ENCODE results near the gene LDLRAD4.
A peak's percentile ranks its signal among the peaks of the same experiment; 100 is the strongest.

LDLRAD4 gene

DNA sequence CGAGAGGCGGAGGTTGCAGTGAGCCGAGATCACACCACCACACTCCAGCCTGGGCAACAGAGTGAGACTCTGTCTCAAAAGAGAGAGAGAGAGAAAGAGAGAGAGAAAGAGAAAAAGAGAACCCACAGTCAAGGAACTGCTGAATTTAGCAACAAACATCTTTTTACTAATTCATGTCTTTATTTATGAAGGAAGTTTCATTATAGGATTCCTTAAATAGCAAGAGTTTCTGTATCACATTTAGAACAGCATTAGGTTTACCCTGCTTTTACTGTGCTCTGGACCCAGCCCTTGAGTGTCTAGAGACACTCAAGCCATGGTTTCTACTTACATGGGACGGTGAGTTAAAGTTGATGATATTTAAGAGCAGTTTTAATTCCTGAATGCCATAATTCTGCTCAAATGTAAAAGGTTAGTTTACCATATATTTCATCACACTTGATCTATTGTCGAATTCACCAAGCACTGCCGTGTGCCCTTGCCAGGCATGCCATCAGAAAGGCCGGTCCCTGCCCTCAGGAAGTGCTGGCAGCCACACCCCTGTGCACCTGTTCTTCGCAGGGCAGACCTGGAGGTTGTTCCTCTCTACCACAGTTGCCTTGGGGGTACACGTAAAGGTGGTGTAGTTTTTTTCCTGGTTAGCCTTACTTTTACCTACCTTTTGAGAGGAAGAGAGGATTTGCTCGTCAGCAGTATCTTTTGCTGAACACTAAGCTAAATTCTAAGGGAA is 153.3 kb downstream of the LDLRAD4 start:
- no peak for DNase-seq (ENCODE audit: low read depth)

DNA sequence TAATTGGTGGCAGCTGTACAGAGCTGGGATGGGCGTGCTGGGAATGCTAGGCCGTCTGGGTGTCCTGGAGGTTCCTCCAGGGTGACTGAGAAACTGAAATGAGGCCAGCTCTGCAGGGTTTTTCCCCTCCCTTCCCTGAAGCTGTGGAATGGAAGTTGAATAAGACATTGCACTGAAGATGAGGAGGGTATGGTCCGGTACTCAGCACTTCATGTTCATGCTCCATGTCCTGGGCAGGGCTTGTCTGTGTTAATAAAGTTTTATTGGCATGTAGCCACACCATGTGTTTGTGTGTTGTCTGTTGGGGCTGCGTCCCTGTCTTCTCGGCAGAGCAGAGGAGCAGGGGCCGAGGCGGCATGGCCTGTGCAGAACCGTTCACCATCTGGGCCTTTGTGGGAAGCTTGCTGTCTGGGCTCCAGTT is 154.0 kb downstream of the LDLRAD4 start:
- no peak for DNase-seq (ENCODE audit: low read depth)

DNA sequence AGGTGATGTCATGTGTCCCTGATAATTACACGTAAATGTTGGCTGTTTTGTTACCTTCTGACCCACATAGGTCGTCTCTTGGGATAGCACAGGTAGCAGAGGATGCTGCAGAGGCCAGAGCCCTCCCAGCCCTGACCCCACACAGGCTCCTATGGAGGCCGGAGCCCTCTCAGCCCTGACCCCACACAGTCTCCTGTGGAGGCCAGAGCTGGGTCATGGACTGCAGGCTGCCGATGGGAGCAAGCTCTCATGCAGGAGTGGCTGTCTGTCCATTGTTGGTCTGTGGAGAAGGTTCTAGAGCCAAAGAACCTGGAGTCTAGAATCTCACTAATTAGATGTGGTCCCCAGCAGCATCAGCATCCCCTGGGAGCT is 155.5 kb downstream of the LDLRAD4 start:
- no peak for DNase-seq (ENCODE audit: low read depth)

DNA sequence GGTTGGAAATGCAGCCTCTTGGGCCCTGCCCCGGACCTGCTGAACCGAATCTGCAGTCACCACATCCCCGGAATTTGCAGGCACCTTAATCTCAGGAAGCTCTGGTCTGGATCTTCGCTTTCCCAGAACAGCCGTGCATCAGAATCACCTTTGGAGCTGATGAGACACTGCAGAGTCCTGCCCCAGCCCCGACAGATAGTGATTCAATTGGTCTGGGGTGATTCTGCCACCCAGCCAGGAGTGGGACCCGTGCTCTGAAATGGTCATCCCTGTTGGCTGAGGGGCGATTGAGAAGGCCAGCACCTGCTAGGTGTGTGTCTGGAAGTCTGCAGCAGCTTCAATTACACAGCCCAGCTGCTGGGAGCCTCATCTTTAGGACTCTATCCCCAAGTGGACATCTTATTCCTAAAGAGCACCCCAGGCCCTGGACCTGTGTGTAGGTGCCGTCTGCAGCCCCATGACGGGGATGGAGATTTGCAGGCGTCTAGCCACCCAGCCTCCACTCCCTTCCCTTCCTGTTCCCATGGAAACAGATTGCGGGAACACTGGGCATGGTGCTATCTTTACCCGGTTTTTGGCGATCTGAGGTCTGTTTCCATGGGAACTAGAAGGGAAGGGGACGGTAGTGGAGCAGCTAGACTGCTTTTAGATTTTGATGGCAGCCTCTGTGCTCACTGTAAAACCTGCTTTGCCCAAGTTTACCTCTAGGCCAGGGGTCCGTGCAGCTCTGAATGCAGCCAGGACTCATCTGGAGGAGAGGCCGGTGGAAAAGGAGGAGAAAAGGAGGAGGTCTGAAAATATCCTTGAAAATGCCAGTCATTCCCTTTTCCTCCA is 156.1 kb downstream of the LDLRAD4 start:
- no peak for DNase-seq (ENCODE audit: low read depth)

DNA sequence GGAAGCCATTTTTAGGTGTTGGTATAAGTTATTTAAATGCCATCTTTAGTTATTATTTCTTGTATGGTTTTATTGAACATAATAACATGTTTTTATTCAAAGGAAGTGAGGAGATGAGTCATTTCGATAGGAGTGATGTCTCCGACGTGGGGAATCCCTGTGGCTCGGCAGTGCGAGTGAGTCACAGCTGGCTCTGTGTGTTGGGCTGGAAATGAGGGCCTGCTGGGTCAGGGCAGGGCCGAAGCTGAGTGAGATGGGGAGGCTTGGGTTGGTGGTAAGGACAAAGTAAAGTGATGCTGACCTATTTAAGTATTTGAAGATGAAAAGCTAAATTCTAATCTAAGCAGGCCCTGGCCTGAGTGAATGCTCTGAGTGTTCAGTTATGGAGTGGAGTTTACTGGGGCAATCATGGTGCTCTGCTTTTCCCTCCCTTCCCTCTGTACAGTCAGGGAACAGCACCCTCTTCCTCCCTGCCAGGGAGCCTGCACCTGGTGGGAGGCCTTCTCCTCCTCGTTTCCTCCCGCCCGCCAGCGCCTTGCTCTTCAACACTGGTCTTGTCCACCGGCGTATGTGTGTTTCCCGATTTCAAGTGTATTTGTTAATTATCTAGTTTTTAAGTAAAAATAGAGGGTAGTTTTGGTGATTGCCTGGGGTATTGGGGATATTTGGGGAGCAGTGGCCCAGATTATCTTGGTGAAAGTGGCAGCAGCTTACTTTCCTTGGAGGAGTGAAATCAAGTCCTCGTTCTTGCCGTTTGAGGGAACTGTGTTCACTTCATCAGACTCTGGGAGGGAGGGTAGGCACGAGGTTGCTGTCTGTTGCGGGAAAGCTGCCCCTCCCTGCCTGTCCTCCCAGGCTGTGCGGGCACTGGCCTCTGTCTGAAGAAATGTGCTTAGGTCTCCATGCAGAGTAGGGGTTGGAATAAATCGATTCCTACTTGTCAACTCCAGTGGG is 157.0 kb downstream of the LDLRAD4 start:
- DNase-seq (ENCODE audit: low read depth) = peak; percentile 71

DNA sequence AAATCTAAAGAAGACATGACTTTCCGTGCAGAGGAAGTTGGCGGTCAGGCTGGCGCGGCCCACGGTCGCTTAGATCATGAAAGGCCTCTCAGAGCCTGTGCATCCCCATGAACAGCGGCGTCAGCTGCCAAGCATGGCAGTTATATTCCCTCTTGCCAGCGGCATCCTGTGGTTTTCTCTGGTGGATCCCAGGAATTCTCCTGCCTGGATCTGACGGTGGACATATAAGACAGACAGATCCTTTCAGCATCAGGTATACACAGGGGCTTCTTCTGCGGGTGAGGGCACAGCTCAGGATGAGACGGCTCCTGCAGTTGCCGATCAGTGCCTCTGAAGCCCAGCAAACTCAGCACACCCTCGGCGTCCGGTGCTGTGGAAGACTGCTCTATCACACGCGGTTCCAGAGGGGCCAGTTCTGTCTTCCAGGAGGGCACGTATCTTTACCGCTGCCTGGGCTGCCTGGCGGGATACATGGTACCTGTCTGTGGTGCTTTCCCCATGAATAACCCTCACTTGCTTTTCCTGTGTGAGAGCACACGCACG is 157.8 kb downstream of the LDLRAD4 start:
- DNase-seq (ENCODE audit: low read depth) = peak; percentile 45

- DNase-seq (ENCODE audit: low read depth) = peak; percentile 61
Measured at GRCh38 chr18:13376841-13377351, 158.3 kb downstream of the LDLRAD4 start.

DNA sequence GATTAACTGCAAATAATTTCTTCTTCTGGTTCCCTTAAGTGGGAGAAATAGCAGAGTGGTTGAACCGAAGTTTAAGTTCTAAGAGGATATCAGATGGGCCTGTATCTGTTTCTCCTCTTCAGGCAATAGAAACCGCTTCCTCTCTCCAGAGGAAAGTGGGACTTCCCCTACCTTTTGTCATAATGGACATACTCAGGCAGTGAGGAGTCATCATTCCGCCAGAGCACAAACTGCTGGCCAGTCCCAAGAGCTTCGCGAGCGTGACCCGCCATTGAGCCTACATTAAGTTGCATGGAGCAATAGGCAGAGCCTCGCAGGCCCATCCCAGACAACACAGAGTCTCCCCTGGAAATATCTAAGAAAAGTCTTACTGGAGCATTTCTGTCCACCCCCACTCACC is 158.9 kb downstream of the LDLRAD4 start:
- no peak for DNase-seq (ENCODE audit: low read depth)

DNA sequence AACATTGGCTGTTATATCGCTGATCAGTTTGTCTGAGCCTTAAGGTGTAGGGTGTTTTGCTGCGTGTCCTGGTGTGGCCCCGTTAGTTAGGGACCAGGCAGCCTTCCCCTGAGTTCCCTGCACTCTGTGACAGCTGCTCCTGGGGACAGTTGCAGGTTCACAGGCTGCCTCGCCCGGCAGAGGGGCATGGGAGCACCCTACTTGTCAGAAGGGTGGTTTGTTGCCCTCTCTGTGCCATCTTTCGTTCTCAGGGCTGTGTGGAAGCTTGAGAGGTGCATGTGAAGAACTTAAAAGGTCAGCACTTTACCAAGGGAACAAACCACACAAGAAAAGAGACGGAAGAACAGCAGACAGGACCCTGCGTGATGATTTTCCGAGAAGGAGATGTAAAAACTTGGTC is 159.6 kb downstream of the LDLRAD4 start:
- DNase-seq (ENCODE audit: low read depth) = no peak

DNA sequence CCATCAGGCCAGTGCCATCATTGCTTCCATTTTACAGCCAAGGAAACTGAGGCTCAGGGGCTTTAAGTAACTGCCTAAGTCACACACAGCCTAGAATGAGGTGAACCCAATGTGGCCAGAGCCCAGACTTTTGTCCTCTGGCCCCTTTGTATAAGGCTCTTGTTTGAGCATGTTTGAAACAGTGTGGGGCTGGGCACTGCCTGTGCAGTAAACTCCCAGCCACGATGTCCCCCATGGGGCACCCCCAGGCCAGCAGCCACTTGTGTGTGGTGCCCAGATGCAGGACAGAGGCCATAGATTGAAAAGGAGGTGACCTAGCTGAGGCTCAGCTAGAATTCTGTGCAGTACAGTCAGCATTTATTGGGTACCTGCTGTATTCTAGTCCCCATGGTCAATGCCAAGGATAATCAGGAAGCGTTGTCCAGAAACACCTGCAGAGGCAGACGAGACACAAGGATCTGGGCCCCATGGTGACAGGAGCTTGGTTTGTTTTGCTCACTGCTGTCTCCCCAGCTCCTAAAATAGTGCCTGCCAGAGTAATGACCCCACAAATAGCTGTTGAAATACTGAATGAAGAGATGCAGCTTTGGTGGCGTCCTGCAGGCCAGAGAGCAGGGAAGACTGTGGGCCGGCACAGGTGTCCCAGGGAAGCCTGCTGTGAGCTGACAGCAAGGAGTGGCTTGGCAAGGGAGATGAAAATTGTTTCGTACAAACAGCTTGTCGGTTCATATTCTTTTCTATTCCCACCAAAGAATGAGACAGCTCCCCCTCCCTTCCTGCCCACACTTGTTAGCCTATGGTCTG is 160.7 kb downstream of the LDLRAD4 start:
- no peak for DNase-seq (ENCODE audit: low read depth)

DNA sequence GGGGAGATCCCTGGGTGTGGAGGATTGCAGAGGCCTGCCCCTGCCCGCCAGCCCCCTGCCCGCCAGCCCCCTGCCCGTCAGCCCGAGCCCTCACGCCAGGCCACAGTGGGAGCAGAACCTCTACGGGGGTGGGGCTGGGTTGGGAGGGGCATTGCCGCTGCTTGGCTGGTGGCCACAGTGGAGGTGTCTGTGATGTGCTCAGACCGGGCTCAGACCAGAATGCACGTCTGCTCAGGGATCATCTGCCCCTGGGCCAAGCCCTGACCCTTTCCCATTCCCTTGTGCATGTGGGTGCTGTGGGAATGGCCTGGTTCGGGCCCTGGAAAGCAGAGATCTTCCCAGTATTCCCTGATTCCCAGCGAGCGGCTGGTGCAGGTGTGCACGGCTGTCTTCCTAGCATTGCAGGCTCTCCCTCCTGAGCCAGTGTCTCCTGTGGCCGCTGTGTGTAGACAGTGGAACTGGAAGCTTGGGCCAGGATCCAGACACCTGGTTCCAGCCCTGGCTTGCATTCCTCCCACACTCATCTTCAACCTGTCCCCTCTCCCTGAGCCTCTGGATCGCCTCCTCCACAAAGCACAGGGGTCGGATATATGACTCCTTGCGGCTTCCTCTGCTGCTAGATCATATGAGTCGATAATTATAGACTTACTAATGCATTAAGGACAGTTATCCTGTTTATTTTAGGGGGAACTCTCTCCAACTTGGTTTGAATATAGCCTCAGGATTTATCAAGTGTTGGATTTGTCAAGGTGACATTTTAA is 161.6 kb downstream of the LDLRAD4 start:
- no peak for DNase-seq (ENCODE audit: low read depth)

DNA sequence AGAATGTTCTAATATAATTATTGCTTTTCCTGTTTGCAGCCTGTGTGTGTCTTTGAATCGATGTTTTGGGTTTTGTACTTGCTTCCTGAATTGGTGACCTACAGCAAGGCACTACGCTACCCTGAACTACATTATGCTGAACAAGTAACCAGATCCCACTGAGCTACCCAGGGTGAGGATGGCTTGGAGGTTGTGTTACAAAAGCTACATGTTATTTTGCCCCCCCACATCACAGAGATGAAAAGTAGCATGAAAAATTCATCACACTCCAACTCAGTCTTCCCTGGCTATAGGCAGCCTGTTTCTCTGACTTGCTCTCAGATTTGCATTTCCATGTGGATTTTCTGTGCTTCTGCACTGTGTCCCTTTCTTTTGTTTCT is 162.1 kb downstream of the LDLRAD4 start:
- no peak for DNase-seq (ENCODE audit: low read depth)

GRCh38 chr18:13381331-13381730 is 162.8 kb downstream of the LDLRAD4 start:
- DNase-seq (ENCODE audit: low read depth) = no peak

DNA sequence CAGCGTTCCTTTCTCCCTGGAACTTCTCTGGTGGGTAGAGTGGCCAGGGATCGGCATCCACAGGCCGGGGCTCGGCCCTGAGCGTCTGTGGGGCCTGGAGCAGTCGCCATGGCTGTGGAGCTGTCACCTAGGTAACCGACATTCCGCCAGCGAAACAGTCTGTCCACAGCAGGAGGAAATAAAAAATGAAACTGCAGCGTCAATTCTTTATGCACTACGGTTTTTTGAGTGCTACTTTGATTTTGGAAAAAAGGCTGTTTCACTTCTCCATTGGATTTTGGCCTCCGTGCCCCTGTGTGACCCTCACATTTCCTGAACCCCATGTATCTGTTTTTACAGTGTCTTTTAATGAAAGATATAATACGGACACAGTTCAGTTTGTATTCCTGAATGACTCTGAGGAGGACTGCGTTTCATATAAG is 163.4 kb downstream of the LDLRAD4 start:
- DNase-seq (ENCODE audit: low read depth) = no peak

GRCh38 chr18:13382366-13382953 is 163.9 kb downstream of the LDLRAD4 start:
- no peak for DNase-seq (ENCODE audit: low read depth)

DNA sequence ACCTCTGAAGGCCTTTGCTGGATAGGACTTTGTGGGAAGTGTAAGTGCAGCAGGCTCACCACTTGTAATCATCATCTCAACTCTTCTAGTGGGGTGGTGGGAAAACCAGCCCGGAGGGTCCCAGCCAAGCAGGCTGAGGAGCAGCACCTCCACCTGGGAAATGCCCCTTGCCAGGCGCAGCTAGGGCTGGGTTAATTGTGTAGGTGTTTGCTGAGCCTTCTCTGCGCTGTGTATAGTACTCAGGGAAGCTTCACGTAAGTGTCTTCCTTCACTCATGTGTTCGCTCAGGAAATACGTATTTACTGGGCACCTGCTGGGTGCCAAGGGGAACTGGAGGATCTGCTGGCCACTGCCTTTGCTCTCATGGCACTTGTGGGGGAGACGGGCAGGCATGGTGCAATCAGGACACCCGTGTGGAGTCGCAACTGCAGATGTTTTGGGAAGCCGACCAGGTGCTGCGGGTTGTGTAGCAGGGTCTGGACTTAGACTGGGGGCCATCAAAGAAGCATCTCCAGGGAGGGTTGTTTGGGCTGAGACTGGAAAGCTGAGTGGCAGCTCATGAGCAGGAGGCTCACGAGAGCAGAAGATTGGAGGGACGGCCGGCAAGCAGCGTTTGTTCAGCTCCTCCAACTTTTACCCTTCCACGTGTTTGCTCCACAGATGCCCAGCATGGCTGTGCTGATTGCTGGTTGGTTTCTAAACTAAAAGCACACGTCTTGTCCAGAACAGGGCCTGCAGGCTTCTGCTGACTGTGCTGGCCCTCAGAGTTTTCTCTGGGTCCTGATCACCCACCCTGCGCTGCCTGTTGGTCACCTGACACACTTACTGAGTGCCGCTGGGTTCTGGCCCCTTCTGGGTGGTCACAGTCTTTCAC is 164.6 kb downstream of the LDLRAD4 start:
- DNase-seq (ENCODE audit: low read depth) = no peak

GRCh38 chr18:13386891-13387801 is 168.6 kb downstream of the LDLRAD4 start:
- DNase-seq (ENCODE audit: low read depth) = no peak
